ENCODE measurements around the gene TEKT5. TPM values are rescaled to one million over a fixed set of nuclear protein-coding genes. Genes with fewer than 3 reads are reported as not detected.
"Not testable (repeated sequence)": the region's sequence is repeated elsewhere in the genome, so short reads cannot be mapped to it uniquely, and the experiment has no call there.

TEKT5 gene
- total RNA-seq, 1 donor, result under 0.01 TPM

GRCh38 chr16:10684511-10685151 is 10.1 kb downstream of the TEKT5 start:
- H3K4me3 ChIP-seq (ENCODE audit: low read depth, low read length), result no peak overlapping the region
- DNase-seq (ENCODE audit: low read depth), result no peak
- TF ChIP-seq CTCF (IDR thresholded peaks at IDR 0.05; ENCODE audit: insufficient read depth, low read depth, low read length), result no peak

DNA sequence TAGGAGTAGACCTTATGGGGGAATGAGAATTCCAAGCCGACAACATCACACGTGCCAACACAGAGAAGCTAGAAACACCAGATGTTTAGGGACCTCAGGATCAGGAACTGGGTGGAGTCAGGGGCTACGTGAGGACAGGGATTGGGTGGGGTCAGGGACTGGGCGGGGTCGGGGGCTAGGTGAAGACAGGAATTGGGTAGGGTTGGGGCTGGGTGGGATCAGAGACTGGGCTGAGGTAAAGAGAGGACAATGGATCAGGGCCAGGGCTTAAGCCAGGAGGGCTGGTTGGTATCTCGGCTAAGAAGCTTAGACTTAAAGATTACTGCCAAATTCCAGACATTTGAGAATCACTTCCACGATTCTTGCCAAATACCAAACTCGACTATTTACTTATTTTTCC is 11.6 kb downstream of the TEKT5 start:
- TF ChIP-seq CTCF (IDR thresholded peaks at IDR 0.05; ENCODE audit: insufficient read depth, low read depth, low read length), result no peak
- no peak for DNase-seq (ENCODE audit: low read depth)
- no peak overlapping the region for H3K4me3 ChIP-seq (ENCODE audit: low read depth, low read length)

DNA sequence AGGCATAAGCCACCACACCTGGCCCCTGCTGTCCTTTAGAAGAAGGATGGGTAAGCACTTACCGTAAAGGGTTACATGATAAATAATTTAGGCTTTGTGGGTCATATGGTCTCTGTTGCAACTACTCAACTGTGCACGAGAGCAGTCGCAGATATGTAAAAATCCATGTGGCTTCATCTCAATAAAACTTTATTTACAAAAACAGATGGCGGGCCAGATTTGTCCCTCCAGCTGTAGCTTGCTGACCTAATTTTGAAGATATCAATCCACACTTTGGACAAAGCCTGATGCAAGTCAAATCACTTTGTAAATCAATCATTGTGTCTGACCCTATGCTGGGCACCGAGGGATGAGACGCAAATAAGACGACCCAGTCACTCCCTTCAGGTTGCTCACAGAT is 12.1 kb downstream of the TEKT5 start:
- no peak for DNase-seq (ENCODE audit: low read depth)
- H3K4me3 ChIP-seq (ENCODE audit: low read depth, low read length), result no peak overlapping the region
- TF ChIP-seq CTCF (IDR thresholded peaks at IDR 0.05; ENCODE audit: insufficient read depth, low read depth, low read length), result no peak

GRCh38 chr16:10681310-10682308 is 13.1 kb downstream of the TEKT5 start:
- H3K4me3 ChIP-seq (ENCODE audit: low read depth, low read length), result no peak overlapping the region
- no peak for DNase-seq (ENCODE audit: low read depth)
- no peak for TF ChIP-seq CTCF (IDR thresholded peaks at IDR 0.05; ENCODE audit: insufficient read depth, low read depth, low read length)

DNA sequence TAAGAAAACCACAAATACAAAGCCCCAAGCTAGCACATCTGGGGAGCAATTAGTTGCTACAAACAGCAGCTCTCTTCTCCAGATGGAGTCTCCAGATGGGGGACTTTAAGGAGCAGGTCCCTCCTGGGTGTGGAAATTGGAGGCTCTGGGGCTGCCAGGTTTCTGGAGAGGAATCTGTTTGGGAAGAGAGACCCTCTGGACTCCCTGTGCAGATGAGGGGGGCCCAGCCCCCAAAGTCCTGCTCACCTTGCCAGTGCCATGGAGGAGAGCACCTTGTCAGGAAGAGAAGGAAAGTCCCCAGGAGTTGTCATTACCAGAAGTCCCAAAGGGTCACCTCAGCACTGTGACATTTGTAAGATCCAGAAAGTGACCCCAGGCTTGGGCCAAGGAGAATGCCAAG is 14.8 kb downstream of the TEKT5 start:
- DNase-seq (ENCODE audit: low read depth), result no peak
- TF ChIP-seq CTCF (IDR thresholded peaks at IDR 0.05; ENCODE audit: insufficient read depth, low read depth, low read length), result no peak
- H3K4me3 ChIP-seq (ENCODE audit: low read depth, low read length), result no peak overlapping the region

- H3K4me3 ChIP-seq (ENCODE audit: low read depth, low read length); DNase-seq (ENCODE audit: low read depth): not testable (repeated sequence)
Observed at GRCh38 chr16:10679441-10679840, 15.3 kb downstream of the TEKT5 start.

DNA sequence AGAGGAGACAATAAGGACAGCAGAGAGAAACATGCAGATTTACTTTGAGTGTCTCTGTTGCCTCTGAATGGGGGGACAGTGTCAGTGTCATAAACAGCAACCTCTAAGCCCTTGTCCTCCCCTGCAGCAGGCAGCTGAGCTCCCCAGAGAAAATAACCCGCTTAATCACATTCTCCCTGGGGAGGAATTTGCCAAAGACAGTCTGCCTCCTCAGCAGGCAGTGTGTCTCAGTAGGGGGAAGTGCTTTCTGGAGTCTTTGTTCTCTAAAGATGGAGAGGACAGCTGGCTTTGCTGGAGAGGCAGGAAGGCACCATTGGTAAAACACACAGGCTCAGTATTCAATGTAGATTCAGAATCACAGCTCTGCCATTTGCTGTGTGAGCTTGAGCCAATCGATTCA is 16.1 kb downstream of the TEKT5 start:
- no peak for TF ChIP-seq CTCF (IDR thresholded peaks at IDR 0.05; ENCODE audit: insufficient read depth, low read depth, low read length)
- DNase-seq (ENCODE audit: low read depth), result no peak
- no peak overlapping the region for H3K4me3 ChIP-seq (ENCODE audit: low read depth, low read length)
